Muscle of leg (tissue), 11 donors: ENCODE measurements around the gene PFDN1. TPM values are rescaled to one million over a fixed set of nuclear protein-coding genes. Genes with fewer than 3 reads are reported as not detected.

ENCODE experiments used
- DNase-seq: peaks from one replicate; pipeline ENCODE4 v3.0.0; 2013
- H3K27ac ChIP-seq: one replicate; pipeline ENCODE4 v1.5.1; 2013; ENCODE audit warnings: mild to moderate bottlenecking, low read length, control low read depth
- H3K27me3 ChIP-seq: one replicate; pipeline ENCODE4 v1.6.1; 2013; ENCODE audit warnings: low read length; ENCODE audit not compliant: control insufficient read depth, insufficient read depth
- H3K36me3 ChIP-seq: one replicate; pipeline ENCODE4 v1.6.1; 2013; ENCODE audit warnings: low read length; ENCODE audit not compliant: control insufficient read depth, insufficient read depth
- H3K4me1 ChIP-seq: one replicate; pipeline ENCODE4 v1.6.1; 2013; ENCODE audit warnings: low read length; ENCODE audit not compliant: control insufficient read depth, insufficient read depth
- H3K4me3 ChIP-seq: one replicate; pipeline ENCODE4 v1.5.1; 2013; ENCODE audit warnings: low read length, control low read depth
- H3K9me3 ChIP-seq: replicated peaks from 2 replicates; pipeline ENCODE4 v1.6.1; 2013; ENCODE audit warnings: low read depth, low read length; ENCODE audit not compliant: control insufficient read depth
- WGBS: methylation state at CpG from one replicate; pipeline ENCODE4 v1.1.5; 2013; ENCODE audit warnings: missing lambda C conversion rate; ENCODE audit not compliant: insufficient coverage; 5-methylcytosine and 5-hydroxymethylcytosine counted together
- polyA plus RNA-seq, 8 donors: library from polyadenylated mRNA; unstranded; fragments of 120-200 nt; gene quantifications; one replicate each; pipeline versions ENCODE4 v1.2.1 to v1.2.3, GENCODE V29; 2013; ENCODE audit warnings: inconsistent platforms in 1 of 8, low replicate concordance in 1 of 8; ENCODE audit not compliant: insufficient read length in 8 of 8, insufficient read depth in 1 of 8
- total RNA-seq: library from RNA; stranded (reverse); fragments of 120-200 nt; gene quantifications from one replicate; pipeline ENCODE4 v1.2.4, GENCODE V29; 2013

Gene PFDN1
- total and polyA plus RNA-seq, 9 donors, result 46.3 to 94.4 (median 69.8) TPM

GRCh38 chr5:140336388-140336787 lies 33.5 kb upstream of the PFDN1 start:
- no peaks in the 10 kb centered on the region for H3K9me3 ChIP-seq
- peaks cover 26% of the 10 kb centered on the region for H3K4me1 ChIP-seq
- H3K27me3 ChIP-seq, result no peaks in the 10 kb centered on the region
- peak; percentile 81 for DNase-seq
- H3K36me3 ChIP-seq, result peaks cover 45% of the 10 kb centered on the region
- WGBS, result 19% methylated on average over 5 of the region's 5 CpGs
- no peak overlapping the region for H3K4me3 ChIP-seq
- H3K27ac ChIP-seq, result peak overlapping the region; percentile 75

GRCh38 chr5:140331638-140332037 lies 28.7 kb upstream of the PFDN1 start:
- WGBS, result no CpG with 5 or more reads among the region's 1 CpG
- DNase-seq, result no peak
- H3K27ac ChIP-seq, result no peak overlapping the region
- H3K9me3 ChIP-seq, result no peaks in the 10 kb centered on the region
- no peaks in the 10 kb centered on the region for H3K27me3 ChIP-seq
- H3K36me3 ChIP-seq, result peaks cover 30% of the 10 kb centered on the region
- no peak overlapping the region for H3K4me3 ChIP-seq
- H3K4me1 ChIP-seq, result peaks cover 19% of the 10 kb centered on the region

GRCh38 chr5:140329739-140330481 lies 27.0 kb upstream of the PFDN1 start:
- peak overlapping the region; percentile 45 for H3K27ac ChIP-seq
- no peaks in the 10 kb centered on the region for H3K9me3 ChIP-seq
- H3K4me1 ChIP-seq, result peaks cover 7% of the 10 kb centered on the region
- peaks cover 19% of the 10 kb centered on the region for H3K36me3 ChIP-seq
- no peak overlapping the region for H3K4me3 ChIP-seq
- DNase-seq, result peak; percentile 58
- 60% methylated on average over 4 of the region's 5 CpGs for WGBS
- H3K27me3 ChIP-seq, result no peaks in the 10 kb centered on the region

- H3K36me3 ChIP-seq, result peaks cover 7% of the 10 kb centered on the region
- peak overlapping the region; percentile 20 for H3K27ac ChIP-seq
- no peaks in the 10 kb centered on the region for H3K9me3 ChIP-seq
- H3K27me3 ChIP-seq, result no peaks in the 10 kb centered on the region
- no peak for DNase-seq
- WGBS, result 83% methylated on average over 1 of the region's 8 CpGs
- no peak overlapping the region for H3K4me3 ChIP-seq
- peaks cover 21% of the 10 kb centered on the region for H3K4me1 ChIP-seq
Observed at GRCh38 chr5:140328036-140328764, 25.3 kb upstream of the PFDN1 start.

- Histone ChIP-seq H3K27me3 (no peaks in the 10 kb centered on the region), H3K4me1 (peaks cover 27% of the 10 kb centered on the region), H3K9me3 (no peaks in the 10 kb centered on the region), H3K4me3 (no peak overlapping the region), H3K36me3 (peaks cover 3% of the 10 kb centered on the region), H3K27ac (peak overlapping the region; percentile 20)
- WGBS, result no CpG with 5 or more reads among the region's 2 CpGs
- no peak for DNase-seq
Observed at GRCh38 chr5:140327589-140327988, 24.7 kb upstream of the PFDN1 start.

GRCh38 chr5:140325486-140325885 lies 22.6 kb upstream of the PFDN1 start:
- Histone ChIP-seq H3K4me3 (no peak overlapping the region), H3K9me3 (no peaks in the 10 kb centered on the region), H3K36me3 (no peaks in the 10 kb centered on the region), H3K27ac (no peak overlapping the region), H3K27me3 (no peaks in the 10 kb centered on the region), H3K4me1 (peaks cover 32% of the 10 kb centered on the region)
- no peak for DNase-seq
- WGBS, result 80% methylated on average over 1 of the region's 3 CpGs

GRCh38 chr5:140324617-140325241 lies 21.8 kb upstream of the PFDN1 start:
- no peak overlapping the region for H3K27ac ChIP-seq
- WGBS, result no CpG with 5 or more reads among the region's 1 CpG
- no peaks in the 10 kb centered on the region for H3K27me3 ChIP-seq
- no peak overlapping the region for H3K4me3 ChIP-seq
- H3K36me3 ChIP-seq, result no peaks in the 10 kb centered on the region
- DNase-seq, result no peak
- peaks cover 32% of the 10 kb centered on the region for H3K4me1 ChIP-seq
- no peaks in the 10 kb centered on the region for H3K9me3 ChIP-seq

- H3K4me1 ChIP-seq, result peaks cover 29% of the 10 kb centered on the region
- no peak overlapping the region for H3K27ac ChIP-seq
- DNase-seq, result no peak
Observed at GRCh38 chr5:140324041-140324600, 21.2 kb upstream of the PFDN1 start.

GRCh38 chr5:140322751-140323731 lies 20.1 kb upstream of the PFDN1 start:
- H3K27ac ChIP-seq, result peak overlapping the region; percentile 69
- WGBS, result 30% methylated on average over 4 of the region's 9 CpGs
- no peaks in the 10 kb centered on the region for H3K27me3 ChIP-seq
- no peaks in the 10 kb centered on the region for H3K9me3 ChIP-seq
- no peak overlapping the region for H3K4me3 ChIP-seq
- H3K36me3 ChIP-seq, result no peaks in the 10 kb centered on the region
- peak; percentile 76 for DNase-seq
- H3K4me1 ChIP-seq, result peaks cover 27% of the 10 kb centered on the region

More at GRCh38 chr5:140324041-140324600, 21.2 kb upstream of the PFDN1 start:
- Histone ChIP-seq H3K27me3 (no peaks in the 10 kb centered on the region), H3K4me3 (no peak overlapping the region), H3K36me3 (no peaks in the 10 kb centered on the region), H3K9me3 (no peaks in the 10 kb centered on the region)
- WGBS, result no CpG with 5 or more reads among the region's 5 CpGs
